HL-60 (cell line): Measurements from ENCODE around the gene SERPINC1.
"Not testable (repeated sequence)": the region's sequence is repeated elsewhere in the genome, so short reads cannot be mapped to it uniquely, and the experiment has no call there.

Experiments
- DNase-seq, 2 experiments: peaks; one replicate each; pipeline ENCODE4 v3.0.0-alpha.2; 2010 to 2020; ENCODE audit warnings: low read depth in 1 of 2, low spot score in 1 of 2
- H3K27ac ChIP-seq: fragments of 250-450 bp; sonication (Bioruptor Pico); replicated peaks from 2 replicates; pipeline ENCODE4 v1.5.1; 2020; ENCODE audit warnings: mild to moderate bottlenecking, moderate library complexity
- H3K27me3 ChIP-seq: fragments of 250-450 bp; sonication (Bioruptor Pico); 2 replicates; pipeline ENCODE4 v1.5.1; 2021; ENCODE audit warnings: mild to moderate bottlenecking, moderate library complexity; ENCODE audit not compliant: insufficient read depth, poor library complexity, severe bottlenecking
- H3K4me3 ChIP-seq: replicated peaks from 2 replicates; pipeline ENCODE4 v1.5.1; 2011; ENCODE audit warnings: mild to moderate bottlenecking, control low read depth, low read length; ENCODE audit not compliant: insufficient read depth
- CTCF ChIP-seq: IDR thresholded peaks from one replicate; pipeline ENCODE4 v1.5.1; 2011; ENCODE audit warnings: low read length, control low read depth, inconsistent platforms; ENCODE audit not compliant: insufficient read depth
- GABPA ChIP-seq: IDR thresholded peaks from 2 replicates; pipeline ENCODE4 v1.6.1; 2012; ENCODE audit warnings: low read depth
- POLR2AphosphoS5 ChIP-seq: IDR thresholded peaks from 2 replicates; pipeline ENCODE4 v1.6.1; 2012; ENCODE audit warnings: low read depth
- REST ChIP-seq: IDR thresholded peaks from 2 replicates; pipeline ENCODE4 v1.6.1; 2012; ENCODE audit warnings: low read depth; ENCODE audit not compliant: insufficient replicate concordance
- SPI1 ChIP-seq: IDR thresholded peaks from 2 replicates; pipeline ENCODE4 v1.6.1; 2012; ENCODE audit warnings: low read depth, mild to moderate bottlenecking, borderline replicate concordance

Gene SERPINC1

DNA sequence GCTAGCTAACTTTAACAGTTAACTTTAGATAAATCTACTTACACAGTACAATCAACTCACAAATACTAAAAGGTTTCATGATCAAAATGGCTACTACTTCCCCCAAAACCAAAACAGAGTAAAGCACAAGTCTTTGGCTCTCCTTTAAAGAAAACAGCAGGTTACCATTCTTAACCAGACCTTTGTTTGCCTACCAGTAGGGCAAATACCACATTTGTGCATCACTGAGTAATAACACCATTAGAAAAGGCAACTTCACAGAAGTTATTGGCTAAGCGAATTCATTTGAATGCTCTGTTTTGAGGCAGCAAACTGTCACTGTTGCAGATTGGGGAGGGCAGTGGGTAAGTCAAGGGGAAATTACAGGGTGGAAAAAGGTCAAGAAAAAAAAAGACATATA lies 17.3 kb upstream of the SERPINC1 start:
- H3K27me3 ChIP-seq: no peaks in the 10 kb centered on the region
- no peak overlapping the region for H3K4me3 ChIP-seq
- H3K27ac ChIP-seq: no peak overlapping the region
- no peak for DNase-seq
- TF ChIP-seq REST (no peak), POLR2AphosphoS5 (no peak), CTCF (no peak), GABPA (no peak), SPI1 (no peak)

DNA sequence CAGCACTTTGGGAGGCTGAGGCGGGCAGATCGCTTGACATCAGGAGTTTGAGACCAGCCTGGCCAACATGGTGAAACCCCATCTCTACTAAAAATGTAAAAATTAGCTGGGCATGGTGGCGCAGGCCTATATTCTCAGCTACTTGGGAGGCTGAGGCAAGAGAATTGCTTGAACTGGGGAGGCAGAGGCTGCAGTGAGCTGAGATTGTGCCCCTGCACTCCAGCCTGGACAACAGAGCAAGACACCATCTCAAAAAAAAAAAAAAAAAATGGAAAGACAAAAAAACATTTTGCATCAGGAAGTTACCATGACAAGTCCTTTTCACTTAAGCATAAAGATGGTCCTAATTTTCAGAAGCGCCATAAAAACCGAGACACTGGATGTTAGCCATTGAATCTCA lies 13.4 kb upstream of the SERPINC1 start:
- not testable (repeated sequence) for H3K4me3 ChIP-seq, H3K27ac ChIP-seq, H3K27me3 ChIP-seq, DNase-seq

- Histone ChIP-seq H3K27me3 (no peaks in the 10 kb centered on the region), H3K4me3 (no peak overlapping the region), H3K27ac (no peak overlapping the region)
- no peak for DNase-seq
- TF ChIP-seq POLR2AphosphoS5 (no peak), GABPA (no peak), CTCF (no peak), REST (no peak), SPI1 (no peak)
Measured at GRCh38 chr1:173925306-173926242, 8.4 kb upstream of the SERPINC1 start.

DNA sequence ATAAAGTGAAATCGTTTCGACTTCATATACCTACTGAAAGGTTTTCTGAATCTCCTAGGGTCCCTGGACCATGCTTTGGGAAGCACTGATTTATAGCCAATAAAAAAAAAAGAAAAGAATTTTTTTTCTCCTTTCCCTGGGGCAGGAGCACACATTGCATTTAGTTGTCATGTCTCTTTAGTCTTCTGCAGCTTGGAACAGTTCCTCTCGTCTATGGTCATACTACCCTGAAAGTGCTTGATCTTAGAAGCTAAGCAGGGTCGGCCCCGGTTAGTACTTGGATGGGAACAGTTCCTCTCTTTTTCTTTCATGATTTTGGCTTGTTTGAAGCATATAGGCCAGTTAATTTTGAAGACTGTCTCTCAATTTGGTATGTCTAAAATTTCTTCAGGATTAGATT lies 3.7 kb upstream of the SERPINC1 start:
- TF ChIP-seq POLR2AphosphoS5 (no peak), GABPA (no peak), SPI1 (no peak), CTCF (no peak), REST (no peak)
- H3K27me3 ChIP-seq: no peaks in the 10 kb centered on the region
- no peak overlapping the region for H3K27ac ChIP-seq
- H3K4me3 ChIP-seq: no peak overlapping the region
- DNase-seq: no peak
